Measurements from ENCODE around the gene PRND.
A peak's percentile ranks its signal among the peaks of the same experiment; 100 is the strongest.
"Not testable (repeated sequence)": the region's sequence is repeated elsewhere in the genome, so short reads cannot be mapped to it uniquely, and the experiment has no call there.

Gene PRND

DNA sequence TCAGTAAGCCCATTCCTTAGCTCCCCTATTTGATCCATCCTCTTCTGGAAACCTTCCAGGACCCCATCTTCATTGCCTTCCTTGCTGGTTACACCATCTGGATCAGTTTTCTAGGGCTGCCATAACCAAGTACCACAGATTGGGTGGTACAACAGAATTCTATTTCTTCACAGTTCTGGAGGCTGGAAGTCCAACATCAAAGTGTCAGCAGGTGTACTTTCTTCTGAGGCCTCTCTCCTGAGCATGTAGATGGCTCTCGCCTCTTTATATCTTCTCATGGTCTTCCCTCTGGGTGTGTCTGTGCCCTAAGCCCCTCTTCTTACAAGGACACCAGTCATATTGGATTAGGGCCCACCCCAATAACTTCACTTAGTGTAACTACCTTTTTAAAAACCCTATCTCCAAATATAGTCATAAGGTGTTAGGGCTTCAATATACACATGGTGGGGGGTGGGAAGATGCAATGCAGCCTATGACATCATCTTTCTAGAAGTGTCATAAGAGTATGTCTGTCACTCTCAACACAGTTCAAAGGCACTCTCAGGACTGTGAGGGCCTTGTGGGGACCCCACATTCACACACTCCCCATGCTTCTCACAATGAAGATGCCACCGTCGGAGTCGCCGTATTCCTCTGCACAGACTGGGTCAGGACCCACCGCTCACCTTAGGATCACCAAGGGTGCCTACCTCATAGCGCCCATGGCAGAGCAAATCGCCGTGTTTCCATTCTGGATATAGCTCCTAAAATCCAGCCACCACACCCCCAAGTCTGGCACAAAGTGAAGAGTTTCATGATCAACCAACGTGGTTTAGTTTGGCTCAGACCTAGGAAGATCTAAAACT is 12.2 kb upstream of the PRND start:
- DNase-seq = no peak

DNA sequence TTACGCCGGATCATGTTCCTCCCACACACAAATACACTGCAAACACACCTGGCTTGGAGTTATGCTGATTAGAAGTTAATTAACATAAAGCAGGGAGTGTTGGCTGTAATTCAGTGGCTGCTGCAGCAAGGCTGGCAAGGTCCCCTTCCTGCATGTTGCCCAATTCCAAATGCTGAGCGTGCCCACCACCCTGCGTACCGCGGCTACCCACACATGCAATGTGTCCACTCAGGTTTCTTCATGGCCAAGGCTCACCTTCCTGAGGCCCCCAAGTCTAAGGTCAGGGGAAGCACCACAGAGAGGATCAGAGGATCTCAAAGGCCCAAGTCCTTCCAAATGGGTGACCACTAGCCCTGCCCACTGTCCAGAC is 11.6 kb upstream of the PRND start:
- DNase-seq = no peak

DNA sequence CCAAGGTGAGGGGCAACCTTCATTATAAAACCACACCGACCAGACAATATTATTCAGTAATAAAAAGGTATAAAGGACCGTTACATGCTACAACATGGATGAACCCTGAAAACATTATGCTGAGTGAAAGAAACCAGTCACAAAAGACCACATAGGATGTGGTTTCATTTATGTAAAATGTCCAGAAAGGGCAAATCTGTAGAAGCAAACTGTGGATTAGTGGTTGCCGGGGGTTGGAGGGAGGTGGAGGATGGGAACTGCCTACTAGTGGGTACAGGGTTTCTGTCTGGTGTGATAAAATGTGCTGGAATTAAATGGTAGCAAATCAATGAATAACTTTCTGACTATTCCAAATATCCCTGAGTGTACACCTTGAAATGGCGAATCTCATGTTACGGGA is 10.2 kb upstream of the PRND start:
- no peak for DNase-seq

DNA sequence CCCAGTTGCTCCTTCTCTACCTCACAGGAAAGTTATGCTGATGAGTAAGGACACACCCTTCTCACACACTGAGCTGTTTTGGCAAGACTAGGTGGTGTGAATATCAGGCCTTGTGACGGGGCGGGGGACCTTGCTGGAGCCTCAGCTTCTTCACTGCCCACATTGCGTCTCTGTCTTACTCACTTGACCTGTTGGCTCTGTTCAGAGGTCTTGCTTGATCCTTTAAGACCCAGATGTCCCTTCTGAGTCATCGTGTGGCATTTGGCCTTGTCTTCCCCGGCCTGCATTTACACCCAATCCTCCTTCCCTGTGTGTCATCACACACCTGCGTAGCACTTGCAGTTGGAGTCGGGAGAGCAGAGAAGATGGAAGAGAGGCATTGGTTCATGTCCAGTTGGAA is 8.3 kb upstream of the PRND start:
- DNase-seq = no peak

DNA sequence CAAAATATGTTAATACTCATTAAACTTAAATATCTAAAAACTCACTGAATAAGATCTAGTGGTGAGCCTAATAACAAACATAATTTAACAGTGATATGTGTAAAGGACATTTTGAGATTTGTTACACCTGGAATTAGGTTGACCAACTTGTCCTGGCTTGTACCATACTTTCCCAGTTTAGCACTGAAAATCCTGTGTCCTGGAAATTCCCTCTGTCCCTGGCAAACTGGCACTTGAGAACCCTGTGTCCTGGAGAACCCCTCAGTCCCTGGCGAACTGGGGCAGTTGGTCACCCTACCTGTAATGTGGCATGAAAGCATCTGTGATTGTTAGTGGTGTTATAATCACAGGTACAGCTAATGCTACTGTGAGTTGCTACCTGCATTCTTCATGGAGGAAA is 6.9 kb upstream of the PRND start:
- DNase-seq = no peak

DNA sequence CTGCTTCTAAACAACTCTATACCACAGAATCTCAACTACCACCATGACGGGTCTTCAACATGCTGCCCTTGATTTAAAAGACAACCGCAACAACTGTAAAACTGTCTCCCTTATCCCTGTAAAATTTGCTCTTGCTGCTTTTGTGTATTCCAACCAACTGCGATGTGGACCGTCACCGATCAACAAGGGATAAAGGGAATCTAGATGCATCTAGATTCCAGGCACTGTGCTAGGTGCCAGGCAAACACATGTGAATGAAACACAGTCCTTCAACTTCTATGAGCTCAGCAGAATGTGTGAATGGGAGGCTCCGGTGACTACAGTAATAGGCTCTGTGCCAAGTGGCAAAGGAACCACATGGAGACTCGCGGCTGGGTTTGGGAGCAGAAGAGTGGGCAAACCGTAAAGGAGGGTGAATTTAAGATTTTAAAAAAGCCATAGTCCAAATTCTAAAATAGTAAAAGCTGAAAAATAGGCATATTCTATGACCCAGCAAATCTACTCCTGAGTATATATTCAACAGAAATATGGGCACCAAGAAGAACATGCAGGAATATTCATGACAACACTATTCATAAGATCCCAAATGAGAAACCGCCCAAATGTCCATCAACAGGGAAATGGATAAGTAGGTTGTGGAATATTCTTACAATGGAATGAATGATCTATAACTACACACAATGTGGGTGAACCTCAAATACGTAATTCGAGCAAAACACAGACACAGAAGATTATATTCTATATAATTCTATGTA is 3.7 kb upstream of the PRND start:
- no peak for DNase-seq

DNA sequence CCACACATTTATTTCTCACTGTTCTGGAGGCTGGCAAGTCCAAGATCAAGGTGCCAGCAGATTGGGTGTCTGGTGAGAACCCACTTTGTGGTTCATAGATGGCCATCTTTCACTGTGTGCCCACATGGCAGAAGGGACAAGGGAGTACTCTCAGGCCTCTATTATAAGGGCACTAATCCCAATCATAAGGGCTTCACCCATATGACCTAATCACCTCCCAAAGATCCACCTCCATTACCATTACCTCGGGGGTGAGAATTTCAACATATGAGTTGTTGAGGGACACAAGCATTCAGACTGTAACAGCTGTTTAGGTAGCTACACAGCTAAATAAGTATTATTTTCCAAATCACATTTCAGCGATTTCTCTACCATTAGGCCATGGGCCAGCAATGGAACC is 2.5 kb upstream of the PRND start:
- no peak for DNase-seq

DNA sequence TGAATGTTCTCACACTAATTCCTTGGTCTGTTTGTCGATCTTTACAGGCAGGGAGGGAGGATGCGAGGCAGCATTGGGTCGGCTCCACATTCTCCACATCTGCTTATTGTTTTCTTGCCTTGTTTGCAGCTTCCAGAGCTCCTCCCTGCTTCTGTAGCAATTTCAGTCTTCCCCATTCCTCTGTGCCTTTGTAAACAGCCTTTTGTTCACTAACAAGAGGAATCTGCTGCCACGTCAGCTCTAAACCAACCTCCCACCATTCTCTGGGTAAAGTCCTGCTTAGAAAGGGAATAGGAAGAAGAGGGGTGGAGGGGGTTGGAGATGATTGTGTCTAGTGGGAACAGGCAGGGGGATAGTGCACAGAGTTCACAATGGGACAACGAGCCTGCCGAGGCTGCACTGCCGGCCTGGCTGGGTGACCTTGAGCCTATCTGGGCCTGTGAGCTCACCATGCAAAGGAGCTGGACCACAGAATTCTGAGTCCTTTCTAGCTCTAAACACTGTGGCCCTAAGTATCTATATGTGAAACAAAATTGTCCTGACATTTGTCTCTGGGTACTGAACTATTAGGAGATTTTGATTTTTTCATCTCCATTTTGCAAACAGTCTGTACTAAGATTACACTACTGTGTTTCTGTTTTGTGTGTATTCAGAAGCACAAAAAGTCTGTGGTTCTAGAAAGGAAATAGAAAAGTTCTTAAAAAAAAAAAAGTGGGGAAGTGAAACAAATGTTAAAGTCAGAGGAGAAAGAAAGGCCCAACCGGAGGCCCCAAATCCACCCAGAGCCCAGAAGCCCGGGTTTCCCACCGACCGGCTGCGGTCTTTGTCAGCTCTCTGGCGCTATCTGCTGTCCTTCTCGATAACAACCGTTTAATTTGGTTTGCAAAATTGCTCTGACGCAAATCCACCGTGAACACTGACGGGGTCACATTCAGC is 1.4 kb upstream of the PRND start:
- peak; percentile 72 to 78 for DNase-seq

DNA sequence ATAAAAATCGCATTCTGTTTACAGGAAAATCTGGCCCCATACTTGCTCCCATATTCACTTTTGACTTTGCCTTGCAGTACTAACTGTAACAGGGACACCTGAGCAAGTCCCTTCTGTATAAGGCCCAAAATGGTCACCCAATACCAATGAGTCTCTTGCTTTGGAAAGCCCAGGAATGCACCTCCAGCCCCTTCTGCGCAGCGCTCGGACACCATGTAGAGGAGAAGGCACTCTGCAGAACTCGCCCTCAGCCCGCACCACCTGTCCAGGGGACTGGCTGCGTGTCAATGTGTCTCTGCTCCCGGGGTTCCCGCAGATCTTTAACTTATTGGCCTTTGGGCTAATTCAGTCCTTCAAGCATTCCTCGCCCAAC is 746 bp upstream of the PRND start:
- DNase-seq = no peak

DNA sequence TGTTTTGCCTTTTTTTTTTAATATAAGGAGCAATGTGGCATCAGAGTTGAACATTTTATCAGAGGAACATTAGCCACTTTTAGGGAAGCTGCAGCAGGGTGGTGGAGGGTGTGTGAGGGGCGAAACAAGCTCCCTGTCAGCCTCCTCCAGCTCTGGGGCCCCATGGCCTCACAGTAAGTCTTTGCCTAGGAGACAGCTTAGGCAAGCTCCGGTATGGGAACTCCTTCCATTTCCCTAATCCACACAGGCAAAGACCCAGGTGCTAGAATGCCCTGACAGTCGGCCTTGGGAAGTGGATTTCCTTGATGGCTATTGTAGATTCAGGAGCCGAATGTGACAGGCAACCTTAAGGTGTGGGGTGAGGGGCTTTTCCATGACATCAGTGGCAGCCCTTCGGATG is 862 bp downstream of the PRND start:
- DNase-seq = no peak

DNA sequence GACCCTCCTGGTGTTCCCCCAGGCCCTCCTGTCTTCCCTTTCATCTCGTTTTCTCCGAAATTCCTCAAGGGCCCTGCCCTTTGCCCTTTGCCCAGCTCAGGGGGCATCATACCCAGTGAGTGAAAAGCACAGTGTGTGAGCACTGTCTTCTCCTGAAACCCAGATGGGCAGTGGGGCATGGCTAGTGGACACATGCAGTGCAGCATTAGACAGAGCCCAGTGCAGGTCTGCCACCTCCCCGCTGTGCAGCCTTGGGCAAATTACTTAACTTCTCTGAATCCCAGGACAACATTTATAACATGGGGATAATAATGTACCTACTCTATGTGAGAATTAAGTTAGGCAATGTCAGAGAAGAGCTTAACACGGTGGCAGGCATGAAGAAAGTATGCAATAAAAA is 1.3 kb downstream of the PRND start:
- DNase-seq = no peak

DNA sequence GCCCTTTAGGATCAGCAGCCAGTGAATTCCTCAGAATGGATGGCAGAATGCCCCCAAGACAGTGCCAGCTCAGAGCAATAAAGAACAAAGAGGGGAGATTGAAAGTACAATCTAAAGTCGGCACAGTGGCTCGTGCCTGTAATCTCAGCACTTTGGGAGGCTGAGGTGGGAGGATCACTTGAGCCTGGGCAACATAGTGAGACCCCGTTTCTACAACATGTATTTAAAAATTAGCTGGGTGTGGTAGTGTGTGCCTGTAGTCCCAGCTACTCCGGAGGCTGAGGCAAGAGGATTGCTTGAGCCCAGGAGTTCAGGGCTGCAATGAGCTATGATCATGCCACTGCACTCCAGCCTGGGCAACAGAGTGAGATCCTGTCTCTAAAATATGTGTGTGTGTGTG is 1.8 kb downstream of the PRND start:
- DNase-seq = not testable (repeated sequence)

DNA sequence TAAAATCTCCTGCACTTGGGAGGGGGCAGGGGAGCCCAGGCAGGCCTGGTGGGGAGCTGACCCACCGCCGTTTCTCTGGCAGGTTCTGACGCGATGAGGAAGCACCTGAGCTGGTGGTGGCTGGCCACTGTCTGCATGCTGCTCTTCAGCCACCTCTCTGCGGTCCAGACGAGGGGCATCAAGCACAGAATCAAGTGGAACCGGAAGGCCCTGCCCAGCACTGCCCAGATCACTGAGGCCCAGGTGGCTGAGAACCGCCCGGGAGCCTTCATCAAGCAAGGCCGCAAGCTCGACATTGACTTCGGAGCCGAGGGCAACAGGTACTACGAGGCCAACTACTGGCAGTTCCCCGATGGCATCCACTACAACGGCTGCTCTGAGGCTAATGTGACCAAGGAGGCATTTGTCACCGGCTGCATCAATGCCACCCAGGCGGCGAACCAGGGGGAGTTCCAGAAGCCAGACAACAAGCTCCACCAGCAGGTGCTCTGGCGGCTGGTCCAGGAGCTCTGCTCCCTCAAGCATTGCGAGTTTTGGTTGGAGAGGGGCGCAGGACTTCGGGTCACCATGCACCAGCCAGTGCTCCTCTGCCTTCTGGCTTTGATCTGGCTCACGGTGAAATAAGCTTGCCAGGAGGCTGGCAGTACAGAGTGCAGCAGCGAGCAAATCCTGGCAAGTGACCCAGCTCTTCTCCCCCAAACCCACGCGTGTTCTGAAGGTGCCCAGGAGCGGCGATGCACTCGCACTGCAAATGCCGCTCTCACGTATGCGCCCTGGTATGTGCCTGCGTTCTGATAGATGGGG is 3.0 kb downstream of the PRND start:
- DNase-seq = no peak

DNA sequence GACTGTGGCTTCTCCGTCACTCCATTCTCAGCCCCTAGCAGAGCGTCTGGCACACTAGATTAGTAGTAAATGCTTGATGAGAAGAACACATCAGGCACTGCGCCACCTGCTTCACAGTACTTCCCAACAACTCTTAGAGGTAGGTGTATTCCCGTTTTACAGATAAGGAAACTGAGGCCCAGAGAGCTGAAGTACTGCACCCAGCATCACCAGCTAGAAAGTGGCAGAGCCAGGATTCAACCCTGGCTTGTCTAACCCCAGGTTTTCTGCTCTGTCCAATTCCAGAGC is 3.5 kb downstream of the PRND start:
- no peak for DNase-seq

DNA sequence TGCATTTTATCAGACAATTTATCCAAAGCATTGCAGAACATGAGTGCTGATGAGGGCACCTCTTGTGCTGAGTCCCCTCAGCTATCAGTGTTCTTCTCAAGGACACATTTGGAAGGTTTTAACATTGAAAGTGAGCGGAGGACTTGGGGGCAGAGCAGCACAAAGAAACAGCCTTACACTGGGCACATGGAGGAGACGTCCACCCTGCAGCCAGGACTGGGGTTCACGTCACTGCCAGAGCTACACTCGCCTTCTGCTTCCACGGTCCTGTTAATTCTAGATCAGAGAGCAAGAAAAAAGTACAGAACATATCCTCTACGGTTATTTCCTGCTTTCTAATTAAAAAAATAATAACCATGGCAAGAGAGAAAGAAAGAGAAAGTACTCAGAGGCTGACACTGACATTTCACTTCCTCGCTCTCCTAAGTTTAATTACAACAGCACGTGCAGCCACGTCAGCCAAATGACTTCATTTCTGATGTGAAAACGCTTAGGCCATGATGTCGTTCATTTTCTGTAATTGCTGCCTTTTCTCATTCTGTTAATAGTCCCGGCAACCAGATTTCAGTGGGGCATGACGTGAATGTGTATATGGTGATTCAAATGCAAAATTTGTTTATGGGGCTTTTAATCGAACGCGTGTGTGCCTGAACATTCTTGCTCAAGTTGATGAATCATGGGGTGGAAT is 5.1 kb downstream of the PRND start:
- DNase-seq = peak; percentile 19 to 34

DNA sequence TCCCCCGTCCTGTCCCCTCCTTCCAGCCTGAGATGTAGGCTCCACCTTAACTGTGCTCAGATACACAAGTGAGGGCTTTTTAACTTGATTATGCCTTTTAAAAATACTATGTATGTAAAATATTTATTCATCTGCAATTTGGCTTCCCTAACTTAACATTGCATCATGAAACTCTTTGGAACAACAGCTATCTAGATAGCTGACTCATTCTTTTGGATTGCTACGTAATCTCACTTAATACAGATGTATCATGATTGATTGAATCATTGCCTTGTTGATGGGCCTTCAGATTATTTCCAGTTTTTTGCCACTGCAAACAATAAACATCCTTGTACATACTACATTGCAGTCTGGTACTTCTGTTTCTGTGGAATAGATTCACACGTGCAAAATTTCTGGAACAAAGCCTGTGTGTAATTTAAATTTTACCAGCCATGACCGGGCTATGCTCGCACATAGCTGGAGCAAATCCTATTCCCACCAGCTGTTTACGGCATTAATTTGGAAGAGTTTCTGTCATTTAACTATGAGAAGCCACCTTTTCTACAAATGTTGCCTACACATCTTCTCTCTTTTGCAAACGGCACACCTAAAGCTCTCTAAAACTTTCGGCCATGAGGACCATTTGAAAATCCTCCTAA is 6.5 kb downstream of the PRND start:
- DNase-seq = no peak

DNA sequence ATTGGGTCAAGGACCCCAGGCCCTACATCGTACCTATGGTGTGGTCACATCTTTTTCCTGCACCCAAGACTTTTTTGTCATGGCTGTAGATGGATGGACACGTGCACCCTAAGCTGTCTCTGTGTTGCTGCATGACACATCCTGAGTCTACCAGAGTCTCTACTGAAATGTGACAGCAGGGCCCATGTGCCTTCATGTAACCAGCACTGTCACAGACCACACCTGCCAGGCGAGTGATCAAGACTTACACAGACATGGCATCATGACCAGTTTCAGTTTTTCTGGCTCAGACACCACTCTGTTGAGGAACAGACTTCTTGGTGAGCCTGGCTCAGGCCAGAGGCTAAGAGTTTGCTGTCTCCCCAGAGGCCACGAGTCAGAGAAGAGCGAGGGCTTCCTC is 7.6 kb downstream of the PRND start:
- peak in 1 of 2 experiments; percentile 9 for DNase-seq

DNA sequence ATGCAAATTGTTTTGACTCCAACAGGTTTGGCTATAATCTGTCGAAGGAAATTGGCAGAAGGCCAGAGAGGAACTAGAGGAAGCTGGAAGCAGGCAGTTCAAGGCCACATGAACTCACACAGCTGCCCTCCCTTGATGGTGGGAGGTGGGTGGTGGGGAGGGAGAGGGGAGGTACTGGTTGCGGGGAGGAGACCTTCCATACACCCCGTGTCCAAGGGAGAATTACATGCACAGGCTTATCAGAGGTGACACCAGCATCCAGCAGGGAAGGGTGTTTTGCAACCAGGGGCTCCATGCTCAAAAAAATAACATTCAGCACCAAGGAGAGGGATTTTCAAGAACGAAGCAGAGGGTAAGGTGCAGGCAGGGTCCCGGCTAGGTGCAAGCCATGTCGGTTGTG is 9.1 kb downstream of the PRND start:
- no peak for DNase-seq

DNA sequence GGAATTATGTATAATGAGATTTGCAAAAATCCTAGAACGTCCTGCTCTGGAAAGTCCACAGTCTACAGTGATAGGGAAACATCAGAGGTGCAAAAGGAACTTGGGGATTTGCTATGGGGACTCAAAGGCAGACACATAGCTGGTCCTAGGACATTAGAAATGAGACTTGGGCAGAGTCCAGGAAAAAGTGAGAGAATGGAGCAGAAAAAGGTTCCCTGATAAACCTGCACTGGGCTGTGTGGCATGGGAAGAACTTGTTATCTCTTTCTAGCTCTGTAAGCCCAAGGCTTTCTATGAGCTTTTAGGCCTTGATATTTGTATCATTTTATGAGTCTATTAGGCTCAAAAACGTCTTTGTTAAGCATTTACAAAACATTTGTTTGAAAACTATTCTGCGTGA is 15.2 kb downstream of the PRND start:
- DNase-seq = no peak

DNA sequence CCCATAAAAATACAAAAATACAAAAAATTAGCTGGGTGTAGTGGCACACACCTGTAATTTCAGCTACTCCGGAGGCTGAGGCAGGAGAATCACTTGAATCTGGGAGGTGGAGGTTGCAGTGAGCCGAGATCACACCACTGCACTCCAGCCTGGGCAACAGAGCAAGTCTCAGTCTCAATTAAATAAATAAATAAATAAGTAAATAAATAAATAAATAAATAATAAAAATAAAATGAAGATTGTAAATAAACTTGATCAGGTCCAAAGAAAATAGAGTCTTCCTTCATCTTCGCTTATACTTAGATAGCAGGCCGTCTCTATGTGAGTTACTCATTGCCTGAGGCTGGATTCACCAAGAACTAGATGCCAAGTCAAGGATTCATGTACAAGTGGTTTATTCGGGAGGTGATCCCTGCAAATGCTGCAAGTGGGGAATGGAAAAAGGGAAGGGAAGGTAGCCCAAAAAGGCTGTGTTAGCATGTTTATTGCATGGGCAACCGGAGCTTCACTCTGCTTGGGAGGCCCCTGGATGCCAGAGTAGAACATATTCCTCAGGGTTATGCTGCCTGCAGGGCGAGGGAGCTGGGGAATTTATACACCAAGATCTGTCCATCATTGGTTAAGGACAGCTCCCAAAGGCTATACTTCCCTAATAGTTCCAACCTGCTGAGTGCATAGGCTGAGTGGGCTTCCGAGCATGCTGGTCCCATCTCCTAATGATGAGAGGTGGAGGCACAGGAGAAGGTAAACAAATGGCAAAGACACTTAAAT is 16.3 kb downstream of the PRND start:
- no peak for DNase-seq

All from activated CD4-positive, alpha-beta T cell treated with anti-CD3 and anti-CD28 coated beads, Interleukin-2, amount 50 U/mL, for 48 hours (primary cell).